Activated CD4-positive, alpha-beta T cell treated with anti-CD3 and anti-CD28 coated beads, Interleukin-2, Interleukin-4, amounts not matched to agents 100 ng/mL and 50 ng/mL, durations not matched to agents 16 hours and 8 hours (primary cell): ENCODE measurements around the gene PAX5.
A peak's percentile ranks its signal among the peaks of the same experiment; 100 is the strongest.

Experiments
- DNase-seq: peaks from one replicate; pipeline ENCODE4 v3.0.0-alpha.2; 2020; ENCODE audit warnings: low spot score

Gene PAX5

GRCh38 chr9:36932198-36932597, 101.9 kb downstream of the PAX5 start:
- no peak for DNase-seq

GRCh38 chr9:36930941-36931340, 103.1 kb downstream of the PAX5 start:
- DNase-seq = no peak

GRCh38 chr9:36929350-36929675, 104.8 kb downstream of the PAX5 start:
- DNase-seq = no peak

GRCh38 chr9:36928670-36929349, 105.3 kb downstream of the PAX5 start:
- peak; percentile 78 for DNase-seq

GRCh38 chr9:36928210-36928609, 105.9 kb downstream of the PAX5 start:
- DNase-seq = no peak

- no peak for DNase-seq
Observed at GRCh38 chr9:36924757-36925432, 109.2 kb downstream of the PAX5 start.

- DNase-seq = peak; percentile 85
Observed at GRCh38 chr9:36924071-36924470, 110.0 kb downstream of the PAX5 start.

- no peak for DNase-seq
Observed at GRCh38 chr9:36923025-36923625, 110.9 kb downstream of the PAX5 start.

GRCh38 chr9:36922548-36922947, 111.5 kb downstream of the PAX5 start:
- no peak for DNase-seq

GRCh38 chr9:36914212-36914577, 119.9 kb downstream of the PAX5 start:
- no peak for DNase-seq

GRCh38 chr9:36913393-36914211, 120.5 kb downstream of the PAX5 start:
- no peak for DNase-seq

- DNase-seq = no peak
Observed at GRCh38 chr9:36912620-36913019, 121.4 kb downstream of the PAX5 start.

GRCh38 chr9:36911601-36912412, 122.3 kb downstream of the PAX5 start:
- DNase-seq = no peak

- DNase-seq = no peak
Observed at GRCh38 chr9:36911037-36911436, 123.0 kb downstream of the PAX5 start.

GRCh38 chr9:36906492-36906891, 127.6 kb downstream of the PAX5 start:
- no peak for DNase-seq

- DNase-seq = no peak
Observed at GRCh38 chr9:36905101-36906066, 128.7 kb downstream of the PAX5 start.

- peak; percentile 74 for DNase-seq
Observed at GRCh38 chr9:36903541-36904435, 130.3 kb downstream of the PAX5 start.

GRCh38 chr9:36902861-36903524, 131.1 kb downstream of the PAX5 start:
- DNase-seq = no peak

GRCh38 chr9:36902080-36902716, 131.9 kb downstream of the PAX5 start:
- no peak for DNase-seq
